ENCODE measurements around the gene XRN2.
"Not testable (repeated sequence)": the region's sequence is repeated elsewhere in the genome, so short reads cannot be mapped to it uniquely, and the experiment has no call there.

XRN2 gene

GRCh38 chr20:21344206-21344900 lies 41.2 kb downstream of the XRN2 start:
- H3K4me3 ChIP-seq (ENCODE audit: low read depth, low read length), result no peak overlapping the region

- H3K4me3 ChIP-seq (ENCODE audit: low read depth, low read length), result no peak overlapping the region
These were observed 41.8 kb downstream of the XRN2 start for GRCh38 chr20:21344961-21345360.

- no peak overlapping the region for H3K4me3 ChIP-seq (ENCODE audit: low read depth, low read length)
These were observed 49.6 kb downstream of the XRN2 start for GRCh38 chr20:21352703-21353102.

GRCh38 chr20:21353236-21353635 lies 50.1 kb downstream of the XRN2 start:
- no peak overlapping the region for H3K4me3 ChIP-seq (ENCODE audit: low read depth, low read length)

GRCh38 chr20:21355981-21356380 lies 52.9 kb downstream of the XRN2 start:
- no peak overlapping the region for H3K4me3 ChIP-seq (ENCODE audit: low read depth, low read length)

- H3K4me3 ChIP-seq (ENCODE audit: low read depth, low read length), result no peak overlapping the region
These were observed 53.3 kb downstream of the XRN2 start for GRCh38 chr20:21356386-21356785.

GRCh38 chr20:21357844-21358243 lies 54.7 kb downstream of the XRN2 start:
- no peak overlapping the region for H3K4me3 ChIP-seq (ENCODE audit: low read depth, low read length)

GRCh38 chr20:21358737-21359136 lies 55.6 kb downstream of the XRN2 start:
- H3K4me3 ChIP-seq (ENCODE audit: low read depth, low read length), result no peak overlapping the region

GRCh38 chr20:21360705-21361104 lies 57.6 kb downstream of the XRN2 start:
- no peak overlapping the region for H3K4me3 ChIP-seq (ENCODE audit: low read depth, low read length)

- H3K4me3 ChIP-seq (ENCODE audit: low read depth, low read length), result no peak overlapping the region
These were observed 58.1 kb downstream of the XRN2 start for GRCh38 chr20:21361266-21361665.

GRCh38 chr20:21364413-21364812 lies 61.3 kb downstream of the XRN2 start:
- no peak overlapping the region for H3K4me3 ChIP-seq (ENCODE audit: low read depth, low read length)

GRCh38 chr20:21365771-21366170 lies 62.6 kb downstream of the XRN2 start:
- no peak overlapping the region for H3K4me3 ChIP-seq (ENCODE audit: low read depth, low read length)

GRCh38 chr20:21366273-21366672 lies 63.1 kb downstream of the XRN2 start:
- not testable (repeated sequence) for H3K4me3 ChIP-seq (ENCODE audit: low read depth, low read length)

GRCh38 chr20:21368791-21369190 lies 65.7 kb downstream of the XRN2 start:
- H3K4me3 ChIP-seq (ENCODE audit: low read depth, low read length), result no peak overlapping the region

- H3K4me3 ChIP-seq (ENCODE audit: low read depth, low read length), result no peak overlapping the region
These were observed 68.1 kb downstream of the XRN2 start for GRCh38 chr20:21371193-21371592.

- H3K4me3 ChIP-seq (ENCODE audit: low read depth, low read length), result no peak overlapping the region
These were observed 68.9 kb downstream of the XRN2 start for GRCh38 chr20:21372016-21372415.

GRCh38 chr20:21373436-21373835 lies 70.3 kb downstream of the XRN2 start:
- no peak overlapping the region for H3K4me3 ChIP-seq (ENCODE audit: low read depth, low read length)

- no peak overlapping the region for H3K4me3 ChIP-seq (ENCODE audit: low read depth, low read length)
These were observed 73.5 kb downstream of the XRN2 start for GRCh38 chr20:21376626-21377025.

- no peak overlapping the region for H3K4me3 ChIP-seq (ENCODE audit: low read depth, low read length)
These were observed 74.6 kb downstream of the XRN2 start for GRCh38 chr20:21377701-21378100.

GRCh38 chr20:21378259-21378658 lies 75.1 kb downstream of the XRN2 start:
- H3K4me3 ChIP-seq (ENCODE audit: low read depth, low read length), result no peak overlapping the region

GRCh38 chr20:21380711-21381110 lies 77.6 kb downstream of the XRN2 start:
- no peak overlapping the region for H3K4me3 ChIP-seq (ENCODE audit: low read depth, low read length)

- no peak overlapping the region for H3K4me3 ChIP-seq (ENCODE audit: low read depth, low read length)
These were observed 78.5 kb downstream of the XRN2 start for GRCh38 chr20:21381619-21382018.

GRCh38 chr20:21384308-21384892 lies 81.3 kb downstream of the XRN2 start:
- no peak overlapping the region for H3K4me3 ChIP-seq (ENCODE audit: low read depth, low read length)

Data from iPS-11a (cell line).